ENCODE results near the gene SFI1. TPM values are rescaled to one million over a fixed set of nuclear protein-coding genes. Genes with fewer than 3 reads are reported as not detected.

Gene SFI1
- total RNA-seq, 1 experiment from 2014 or later = 61.6 TPM

DNA sequence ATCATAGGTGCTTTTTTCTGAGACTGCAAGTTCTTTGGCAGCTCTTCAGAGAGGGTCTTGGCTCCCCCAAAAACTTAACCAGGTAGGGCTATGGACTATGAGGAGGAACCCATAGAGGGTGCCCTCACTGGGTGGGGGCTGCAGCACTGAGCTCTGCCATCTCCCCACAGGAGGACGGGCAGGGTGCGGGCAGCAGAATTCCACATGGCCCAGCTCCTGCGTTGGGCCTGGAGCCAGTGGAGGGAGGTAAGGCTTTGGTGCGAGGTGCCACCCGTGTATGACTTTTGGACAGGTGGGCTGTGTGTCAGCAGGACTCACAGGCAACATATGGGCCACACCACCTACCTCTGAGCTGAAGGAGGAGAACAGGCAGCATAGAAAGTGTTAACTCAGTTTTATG is 107.2 kb downstream of the SFI1 start:
- TF ChIP-seq, protein P1, sequence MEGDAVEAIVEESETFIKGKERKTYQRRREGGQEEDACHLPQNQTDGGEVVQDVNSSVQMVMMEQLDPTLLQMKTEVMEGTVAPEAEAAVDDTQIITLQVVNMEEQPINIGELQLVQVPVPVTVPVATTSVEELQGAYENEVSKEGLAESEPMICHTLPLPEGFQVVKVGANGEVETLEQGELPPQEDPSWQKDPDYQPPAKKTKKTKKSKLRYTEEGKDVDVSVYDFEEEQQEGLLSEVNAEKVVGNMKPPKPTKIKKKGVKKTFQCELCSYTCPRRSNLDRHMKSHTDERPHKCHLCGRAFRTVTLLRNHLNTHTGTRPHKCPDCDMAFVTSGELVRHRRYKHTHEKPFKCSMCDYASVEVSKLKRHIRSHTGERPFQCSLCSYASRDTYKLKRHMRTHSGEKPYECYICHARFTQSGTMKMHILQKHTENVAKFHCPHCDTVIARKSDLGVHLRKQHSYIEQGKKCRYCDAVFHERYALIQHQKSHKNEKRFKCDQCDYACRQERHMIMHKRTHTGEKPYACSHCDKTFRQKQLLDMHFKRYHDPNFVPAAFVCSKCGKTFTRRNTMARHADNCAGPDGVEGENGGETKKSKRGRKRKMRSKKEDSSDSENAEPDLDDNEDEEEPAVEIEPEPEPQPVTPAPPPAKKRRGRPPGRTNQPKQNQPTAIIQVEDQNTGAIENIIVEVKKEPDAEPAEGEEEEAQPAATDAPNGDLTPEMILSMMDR (conservative IDR thresholded peaks at IDR 0.05; ENCODE audit: low read depth, low read length) = no peak
- TF ChIP-seq EZH2 (IDR thresholded peaks at IDR 0.05; ENCODE audit: borderline replicate concordance, low read depth, low read length, poor library complexity, severe bottlenecking) = no peak
- no peaks in the 10 kb centered on the region for H3K4me1 ChIP-seq (ENCODE audit: insufficient read depth, low read length, poor library complexity, severe bottlenecking)
- H3K36me3 ChIP-seq (ENCODE audit: insufficient read depth, low read length, poor library complexity, severe bottlenecking) = no peaks in the 10 kb centered on the region
- no peak overlapping the region for H3K27ac ChIP-seq (ENCODE audit: low read depth, low read length, poor library complexity, severe bottlenecking)
- H3K4me3 ChIP-seq (ENCODE audit: low read depth, low read length, poor library complexity, severe bottlenecking) = no peak overlapping the region
- no TSS peak for BruUV-seq (replicated peaks)
- no peaks in the 10 kb centered on the region for H3K27me3 ChIP-seq (replicated peaks; ENCODE audit: insufficient read depth, low read depth, low read length, poor library complexity)
- ChIA-PET CTCF (interaction anchor here (0.6 kb wide), 1 partner anchor 366 kb away, joined by 3 read pairs; no protein-coding TSS in a partner anchor), POLR2A (ENCODE audit: low non-redundant PET) (interaction anchor here (0.5 kb wide), 1 partner anchor 26 kb away, joined by 3 read pairs; no protein-coding TSS in a partner anchor)
- intact Hi-C loops (cut with micrococcal nuclease; ENCODE audit: unreplicated experiment) = no loop called here
- DNase-seq (ENCODE audit: low spot score) = no peak
- no peaks in the 10 kb centered on the region for H3K9me3 ChIP-seq (ENCODE audit: low read depth, low read length, poor library complexity, severe bottlenecking)

DNA sequence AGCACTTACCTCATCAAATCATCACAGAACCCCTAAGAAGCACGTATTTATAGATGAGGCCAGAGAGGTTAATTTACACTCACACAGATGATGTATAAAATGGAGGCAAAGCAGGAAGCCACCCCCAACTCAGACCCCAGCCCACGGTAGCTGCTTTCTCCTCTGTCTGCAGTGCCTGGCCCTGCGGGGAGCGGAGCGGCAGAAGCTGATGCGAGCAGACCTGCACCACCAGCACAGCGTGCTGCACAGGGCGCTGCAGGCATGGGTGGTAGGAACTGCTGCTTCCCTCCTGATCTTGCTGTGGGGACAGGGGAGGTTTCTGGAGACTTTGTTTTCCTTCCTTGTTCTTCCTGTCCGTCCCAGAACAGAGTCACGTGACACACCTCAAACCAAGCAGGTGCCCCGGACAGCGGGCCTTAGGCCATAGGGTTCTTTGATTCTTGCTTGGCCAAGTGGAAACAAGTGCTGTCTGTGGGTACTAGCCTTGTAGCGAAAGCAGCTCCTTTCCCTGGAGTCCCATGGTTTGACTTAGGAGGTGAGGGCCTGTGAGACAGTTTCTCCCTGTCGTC is 107.9 kb downstream of the SFI1 start:
- H3K27me3 ChIP-seq (replicated peaks; ENCODE audit: insufficient read depth, low read depth, low read length, poor library complexity) = no peaks in the 10 kb centered on the region
- H3K4me3 ChIP-seq (ENCODE audit: low read depth, low read length, poor library complexity, severe bottlenecking) = no peak overlapping the region
- CTCF ChIA-PET = interaction anchor here (0.6 kb wide), 1 partner anchor 365 kb away, joined by 3 read pairs; no protein-coding TSS in a partner anchor
- no peaks in the 10 kb centered on the region for H3K4me1 ChIP-seq (ENCODE audit: insufficient read depth, low read length, poor library complexity, severe bottlenecking)
- intact Hi-C loops (cut with micrococcal nuclease; ENCODE audit: unreplicated experiment) = no loop called here
- DNase-seq (ENCODE audit: low spot score) = no peak
- no TSS peak for BruUV-seq (replicated peaks)
- H3K36me3 ChIP-seq (ENCODE audit: insufficient read depth, low read length, poor library complexity, severe bottlenecking) = no peaks in the 10 kb centered on the region
- H3K27ac ChIP-seq (ENCODE audit: low read depth, low read length, poor library complexity, severe bottlenecking) = no peak overlapping the region
- POLR2A ChIA-PET (ENCODE audit: low non-redundant PET) = no interaction called here
- TF ChIP-seq EZH2 (IDR thresholded peaks at IDR 0.05; ENCODE audit: borderline replicate concordance, low read depth, low read length, poor library complexity, severe bottlenecking) = no peak
- TF ChIP-seq, protein P1 (conservative IDR thresholded peaks at IDR 0.05; ENCODE audit: low read depth, low read length) = no peak
- H3K9me3 ChIP-seq (ENCODE audit: low read depth, low read length, poor library complexity, severe bottlenecking) = no peaks in the 10 kb centered on the region

DNA sequence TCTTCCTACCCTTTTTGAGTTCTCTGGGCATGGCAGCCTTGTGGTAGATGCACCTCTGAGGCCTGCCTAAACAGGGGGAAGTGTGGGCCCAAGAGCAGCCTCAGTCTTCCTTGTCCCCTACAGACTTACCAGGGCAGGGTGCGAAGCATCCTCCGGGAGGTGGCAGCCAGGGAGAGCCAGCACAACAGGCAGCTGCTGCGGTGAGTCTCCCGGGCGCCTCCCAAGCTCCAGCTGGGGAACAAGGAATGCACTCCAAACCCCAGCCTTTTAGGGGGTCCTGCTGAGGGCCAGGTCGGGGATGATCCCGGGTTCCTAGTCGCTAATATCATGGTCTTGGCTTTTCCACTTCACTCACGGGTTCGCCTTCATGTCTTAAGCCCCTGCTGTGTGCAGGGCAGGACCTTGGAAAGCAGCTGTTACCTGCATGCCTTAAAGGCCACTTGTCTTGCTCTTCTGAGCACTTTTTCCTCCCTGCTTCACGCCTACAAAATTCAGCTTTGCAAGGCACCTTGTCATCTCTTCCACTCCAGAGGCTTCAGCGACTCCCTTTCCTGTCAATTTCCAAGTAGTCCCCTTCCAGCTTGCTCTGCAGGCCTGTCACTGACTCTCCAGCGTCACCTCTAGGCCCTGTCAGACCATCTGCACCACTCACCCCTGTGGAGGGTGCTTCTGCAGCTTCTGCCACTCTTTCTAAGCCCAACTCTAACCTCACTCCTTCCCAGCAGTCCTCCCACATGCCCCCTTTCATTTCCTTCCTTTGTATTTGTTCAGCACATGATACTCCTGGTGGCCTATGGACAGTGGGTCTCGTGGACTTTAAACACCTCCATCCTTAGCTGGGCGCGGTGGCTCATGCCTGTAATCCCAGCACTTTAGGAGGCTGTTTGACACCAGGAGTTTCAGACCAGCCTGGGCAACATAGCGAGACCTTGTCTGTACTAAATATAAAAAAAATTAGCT is 108.7 kb downstream of the SFI1 start:
- BruUV-seq (replicated peaks) = no TSS peak
- Histone ChIP-seq H3K36me3 (ENCODE audit: insufficient read depth, low read length, poor library complexity, severe bottlenecking) (no peaks in the 10 kb centered on the region), H3K27ac (ENCODE audit: low read depth, low read length, poor library complexity, severe bottlenecking) (no peak overlapping the region), H3K27me3 (replicated peaks; ENCODE audit: insufficient read depth, low read depth, low read length, poor library complexity) (no peaks in the 10 kb centered on the region), H3K4me3 (ENCODE audit: low read depth, low read length, poor library complexity, severe bottlenecking) (no peak overlapping the region), H3K9me3 (ENCODE audit: low read depth, low read length, poor library complexity, severe bottlenecking) (no peaks in the 10 kb centered on the region), H3K4me1 (ENCODE audit: insufficient read depth, low read length, poor library complexity, severe bottlenecking) (no peaks in the 10 kb centered on the region)
- intact Hi-C loops (cut with micrococcal nuclease; ENCODE audit: unreplicated experiment) = no loop called here
- ChIA-PET POLR2A (ENCODE audit: low non-redundant PET) (no interaction called here), CTCF (no interaction called here)
- TF ChIP-seq, protein P1 (conservative IDR thresholded peaks at IDR 0.05; ENCODE audit: low read depth, low read length) = no peak
- no peak for TF ChIP-seq EZH2 (IDR thresholded peaks at IDR 0.05; ENCODE audit: borderline replicate concordance, low read depth, low read length, poor library complexity, severe bottlenecking)
- DNase-seq (ENCODE audit: low spot score) = no peak
